Left cardiac atrium (tissue), 4 donors: ENCODE data around the gene SORCS1. TPM values are rescaled to one million over a fixed set of nuclear protein-coding genes. Genes with fewer than 3 reads are reported as not detected.

Experiments
- ATAC-seq, 2 donors: fragments of 200-7000 bp; cut with Tn5 transposase; one replicate each; pipeline ENCODE4 v1.9.1; 2020; ENCODE audit warnings: mild to moderate bottlenecking in 2 of 2, moderate library complexity in 2 of 2
- DNase-seq: peaks from one replicate; pipeline ENCODE4 v3.0.0-alpha.2; 2020
- intact Hi-C, 2 donors: fragments of 100-400 bp; cut with DNase I; formaldehyde crosslinking; loops; one replicate each; pipeline versions ENCODE4 v1.14.1 to v1.15.1; 2022 to 2023
- total RNA-seq, 2 donors: library from RNA; stranded (reverse); fragmentation: NEBNext Ultra II Directional; extraction: Animal tissue kit (Norgen Biotek cat#: 25700); gene quantifications; one replicate each; pipeline ENCODE4 v1.2.1, GENCODE V29; 2021
- donor health status: DM: no; HTN: yes; CAD: no.
- donor health status: DM: no; HTN: yes; CAD: no; lungs with severe emphysema.
- donor health status: DM: yes; HTN: yes; CAD: no.
- donor health status: Dilated cardiomyopathy.

Gene SORCS1
- total RNA-seq, 2 donors from 2014 or later: 2.3 to 4.2 TPM

DNA sequence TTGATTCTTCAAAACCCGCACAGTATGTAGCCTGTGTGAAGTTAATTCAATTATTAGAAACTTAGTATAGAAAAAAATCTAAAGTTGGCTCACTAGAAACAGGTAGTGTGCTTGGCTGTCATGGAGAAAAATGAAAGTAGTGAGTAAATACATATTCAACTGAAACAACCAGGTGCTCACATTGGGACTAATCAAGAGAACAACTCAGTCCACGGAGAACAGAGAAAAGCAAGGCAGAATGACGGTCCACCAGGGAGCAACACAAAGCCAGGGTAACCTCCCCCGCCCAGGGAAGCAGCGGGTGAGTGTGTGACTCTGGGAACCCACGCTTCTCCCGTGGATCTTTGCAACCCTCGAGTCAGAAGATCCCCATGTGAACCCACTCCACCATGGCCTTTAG lies 300.5 kb downstream of the SORCS1 start:
- ATAC-seq (no peak), DNase-seq (no peak)
- intact Hi-C loops: no loop called here

DNA sequence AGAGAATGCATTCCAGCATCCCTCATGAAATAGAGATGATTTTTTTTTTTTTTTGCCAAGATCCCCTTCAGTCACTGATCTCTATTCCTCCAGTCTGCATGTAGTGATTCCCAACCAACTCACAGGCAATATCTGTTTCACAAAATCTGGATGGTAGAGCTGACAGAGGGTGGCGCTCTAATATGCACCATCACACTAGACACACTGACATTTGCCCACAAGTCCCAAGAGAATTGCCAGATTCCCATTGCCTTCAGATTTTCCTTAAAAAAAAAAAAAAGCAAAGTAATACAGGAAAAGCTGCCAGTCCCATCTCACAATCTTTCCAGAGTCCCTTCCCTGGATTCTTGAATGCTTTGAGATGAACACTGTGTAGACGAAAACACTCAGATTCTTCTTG lies 301.0 kb downstream of the SORCS1 start:
- ATAC-seq (no peak), DNase-seq (no peak)
- intact Hi-C loops: no loop called here

- intact Hi-C loops: no loop called here
- ATAC-seq: no peak
These were observed 304.4 kb downstream of the SORCS1 start for GRCh38 chr10:106859892-106860652.

GRCh38 chr10:106857728-106858127 lies 306.8 kb downstream of the SORCS1 start:
- ATAC-seq: no peak
- DNase-seq: no peak
- intact Hi-C loops: no loop called here

More at GRCh38 chr10:106859892-106860652, 304.4 kb downstream of the SORCS1 start:
- no peak for DNase-seq

- ATAC-seq: no peak
- no peak for DNase-seq
- intact Hi-C loops: no loop called here
These were observed 307.3 kb downstream of the SORCS1 start for GRCh38 chr10:106857213-106857612.

GRCh38 chr10:106836933-106837663 lies 327.4 kb downstream of the SORCS1 start:
- intact Hi-C loops: no loop called here
- peak in 1 of 2 donors; percentile 64 for ATAC-seq
- no peak for DNase-seq

GRCh38 chr10:106832846-106833245 lies 331.7 kb downstream of the SORCS1 start:
- DNase-seq (no peak), ATAC-seq (no peak)
- intact Hi-C loops: no loop called here

DNA sequence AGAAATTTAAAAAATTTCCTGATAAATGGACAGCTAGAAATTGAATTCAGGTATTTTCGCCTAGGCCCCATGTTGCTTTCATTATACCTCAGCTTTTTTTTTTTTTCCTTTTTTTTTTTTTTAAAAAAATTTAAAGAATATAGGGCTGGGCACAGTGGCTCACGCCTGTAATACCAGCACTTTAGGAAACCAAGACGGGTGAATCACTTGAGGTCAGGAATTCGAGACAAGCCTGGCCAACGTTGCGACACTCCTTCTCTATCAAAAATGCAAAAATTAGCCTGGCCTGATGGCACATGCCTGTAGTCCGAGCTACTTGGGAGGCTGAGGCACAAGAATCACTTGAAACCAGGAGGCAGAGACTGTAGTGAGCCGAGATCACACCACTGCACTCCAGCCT lies 334.0 kb downstream of the SORCS1 start:
- ATAC-seq: no peak
- intact Hi-C loops: no loop called here
- DNase-seq: no peak

DNA sequence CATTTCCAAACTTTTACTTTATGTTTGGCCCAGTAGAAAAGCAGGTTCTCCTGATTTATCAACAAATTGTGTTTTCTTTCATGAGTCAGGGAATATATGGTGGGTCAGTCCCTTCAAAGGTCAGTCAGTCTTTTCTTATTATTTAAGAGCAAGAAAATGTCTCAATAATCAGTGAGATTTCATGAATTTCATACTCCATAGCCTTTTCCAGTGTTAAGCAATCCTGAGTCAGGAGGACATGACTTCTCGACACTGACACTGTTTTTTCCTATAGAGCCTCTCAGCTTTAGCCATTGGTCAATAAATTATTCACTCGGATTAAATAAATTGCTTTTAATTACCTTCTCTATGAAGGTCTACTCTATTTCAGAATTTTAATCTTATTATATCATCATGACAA lies 334.5 kb downstream of the SORCS1 start:
- intact Hi-C loops: no loop called here
- ATAC-seq (no peak), DNase-seq (no peak)

GRCh38 chr10:106826716-106827115 lies 337.8 kb downstream of the SORCS1 start:
- DNase-seq (no peak), ATAC-seq (no peak)
- intact Hi-C loops: no loop called here

- DNase-seq (no peak), ATAC-seq (no peak)
- intact Hi-C loops: no loop called here
These were observed 338.7 kb downstream of the SORCS1 start for GRCh38 chr10:106825576-106826364.

GRCh38 chr10:106820579-106820978 lies 343.9 kb downstream of the SORCS1 start:
- intact Hi-C loops: no loop called here
- DNase-seq (no peak), ATAC-seq (no peak)

DNA sequence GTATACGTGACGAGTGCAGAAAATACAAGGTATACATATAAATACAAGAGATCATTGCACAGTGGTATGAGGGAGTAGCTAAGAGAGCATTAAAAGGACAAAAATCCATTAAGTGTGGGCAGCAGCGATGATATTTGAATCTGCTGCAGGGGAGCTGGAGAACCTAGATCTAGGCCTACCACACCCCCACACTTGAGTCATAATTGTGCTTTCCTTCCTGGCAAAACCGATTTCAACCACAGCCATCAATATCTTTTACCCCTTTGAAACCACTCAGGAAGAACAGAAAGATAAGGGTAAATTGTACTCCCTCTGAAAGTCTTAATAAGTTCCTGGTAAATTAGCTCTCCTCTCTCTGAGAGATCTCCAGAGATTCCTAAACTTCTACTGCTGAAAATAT lies 345.0 kb downstream of the SORCS1 start:
- no peak for ATAC-seq
- intact Hi-C loops: no loop called here
- DNase-seq: no peak

DNA sequence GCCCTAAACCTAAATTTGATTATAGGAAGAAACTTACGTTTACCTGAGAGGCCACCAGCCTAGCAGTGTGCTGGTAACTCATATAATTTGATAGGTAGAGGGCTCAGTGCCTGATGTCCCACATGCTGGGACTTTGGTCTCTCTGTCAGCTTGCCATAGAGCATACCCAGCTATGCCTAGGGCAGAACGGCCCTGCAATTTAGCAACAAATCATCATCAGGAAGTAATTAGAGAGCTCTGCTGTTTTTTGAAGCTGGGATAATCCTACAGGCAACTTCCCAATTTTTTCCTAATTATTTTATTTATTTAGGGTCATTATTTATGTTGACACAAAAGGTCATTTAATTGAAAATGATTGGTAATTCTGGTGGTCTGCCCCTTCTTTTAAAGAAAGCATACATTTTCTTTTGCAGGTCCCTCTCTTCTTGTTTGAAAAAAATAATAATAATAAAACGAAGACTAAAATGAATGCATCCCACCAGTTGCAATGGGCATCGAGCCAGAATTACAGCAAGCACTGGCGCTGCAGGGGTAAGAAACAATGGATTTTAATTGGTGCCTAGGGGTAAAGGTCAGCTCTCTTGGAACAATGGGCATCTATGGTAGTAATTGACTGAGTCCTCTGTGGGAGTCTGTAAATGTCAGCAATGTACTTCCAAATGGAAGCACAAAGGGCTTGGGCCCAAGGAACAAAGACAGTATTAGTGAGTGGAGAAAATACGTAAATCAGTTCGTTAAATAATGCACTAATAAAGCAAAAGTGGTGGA lies 348.0 kb downstream of the SORCS1 start:
- intact Hi-C loops: no loop called here
- no peak for DNase-seq
- no peak for ATAC-seq

GRCh38 chr10:106815427-106816043 lies 349.0 kb downstream of the SORCS1 start:
- ATAC-seq: no peak
- no peak for DNase-seq
- intact Hi-C loops: no loop called here

GRCh38 chr10:106804992-106805582 lies 359.4 kb downstream of the SORCS1 start:
- intact Hi-C loops: no loop called here
- ATAC-seq (no peak), DNase-seq (no peak)

GRCh38 chr10:106802949-106803348 lies 361.6 kb downstream of the SORCS1 start:
- intact Hi-C loops: no loop called here
- no peak for ATAC-seq
- DNase-seq: no peak

GRCh38 chr10:106799776-106800175 lies 364.7 kb downstream of the SORCS1 start:
- DNase-seq (no peak), ATAC-seq (no peak)
- intact Hi-C loops: no loop called here
